Liver (tissue), 9 donors: ENCODE results near the gene PTMS. TPM values are rescaled to one million over a fixed set of nuclear protein-coding genes. Genes with fewer than 3 reads are reported as not detected.

Experiments
- DNase-seq: peaks from one replicate; pipeline ENCODE4 v3.0.0-alpha.2; 2017; ENCODE audit warnings: low spot score
- H3K27ac ChIP-seq, 2 donors: one replicate each; pipeline ENCODE4 v1.7.0; 2013; ENCODE audit warnings: inconsistent platforms in 2 of 2, low read length in 2 of 2, control low read depth in 1 of 2, low read depth in 1 of 2, mild to moderate bottlenecking in 1 of 2
- H3K27me3 ChIP-seq, 4 donors: one replicate each; pipeline versions ENCODE4 v1.6.1 to v1.7.0; 2013; ENCODE audit warnings: low read length in 3 of 4, inconsistent platforms in 1 of 4, mild to moderate bottlenecking in 1 of 4, moderate library complexity in 1 of 4; ENCODE audit not compliant: control insufficient read depth in 4 of 4, insufficient read depth in 4 of 4
- H3K36me3 ChIP-seq, 4 donors: one replicate each; pipeline versions ENCODE4 v1.6.1 to v1.7.0; 2013; ENCODE audit warnings: low read length in 3 of 4, mild to moderate bottlenecking in 3 of 4, low read depth in 1 of 4, moderate library complexity in 1 of 4; ENCODE audit not compliant: control insufficient read depth in 4 of 4, insufficient read depth in 3 of 4
- H3K4me1 ChIP-seq, 4 donors: one replicate each; pipeline versions ENCODE4 v1.6.1 to v1.7.0; 2013; ENCODE audit warnings: low read length in 3 of 4, mild to moderate bottlenecking in 3 of 4, moderate library complexity in 1 of 4; ENCODE audit not compliant: control insufficient read depth in 4 of 4, insufficient read depth in 4 of 4
- H3K4me3 ChIP-seq, 3 donors: one replicate each; pipeline versions ENCODE4 v1.6.1 to v1.7.0; 2013; ENCODE audit warnings: low read length in 3 of 3, control low read depth in 1 of 3, low read depth in 1 of 3, mild to moderate bottlenecking in 1 of 3
- H3K9ac ChIP-seq, 2 donors: one replicate each; pipeline ENCODE4 v1.7.0; 2013; ENCODE audit warnings: low read length in 2 of 2, mild to moderate bottlenecking in 2 of 2, moderate library complexity in 2 of 2, control low read depth in 1 of 2, low read depth in 1 of 2
- H3K9me3 ChIP-seq, 4 donors: one replicate each; pipeline versions ENCODE4 v1.6.1 to v1.7.0; 2013; ENCODE audit warnings: low read length in 3 of 4; ENCODE audit not compliant: control insufficient read depth in 4 of 4
- CTCF ChIP-seq: fragments of 150-350 bp; IDR thresholded peaks from 2 replicates; pipeline ENCODE4 v1.5.1; 2017; ENCODE audit warnings: improper control_type of control experiment, low read depth, low read length; ENCODE audit not compliant: missing input control
- EGR1 ChIP-seq, 2 donors: IDR thresholded peaks; 2 replicates each; pipeline ENCODE4 v1.6.1; 2016 to 2018; ENCODE audit warnings: antibody characterized with exemption in 2 of 2, low read depth in 2 of 2
- FOXA1 ChIP-seq: IDR thresholded peaks from 2 replicates; pipeline ENCODE4 v1.6.1; 2016; ENCODE audit warnings: antibody characterized with exemption
- FOXA2 ChIP-seq: IDR thresholded peaks from 2 replicates; pipeline ENCODE4 v1.6.1; 2016; ENCODE audit warnings: antibody characterized with exemption
- GABPA ChIP-seq, 2 donors: IDR thresholded peaks in 1 of 2; conservative IDR thresholded peaks in 1 of 2; 2 replicates each; pipeline ENCODE4 v1.6.1; 2016; ENCODE audit warnings: antibody characterized with exemption in 2 of 2, mild to moderate bottlenecking in 1 of 2, moderate library complexity in 1 of 2
- HNF4A ChIP-seq, 2 donors: conservative IDR thresholded peaks; 2 replicates each; pipeline ENCODE4 v1.6.1; 2016; ENCODE audit warnings: antibody characterized with exemption in 2 of 2, mild to moderate bottlenecking in 2 of 2
- HNF4G ChIP-seq: IDR thresholded peaks from 2 replicates; pipeline ENCODE4 v1.6.1; 2016; ENCODE audit warnings: antibody characterized with exemption
- JUND ChIP-seq, 2 donors: IDR thresholded peaks; 2 replicates each; pipeline ENCODE4 v1.6.1; 2016; ENCODE audit warnings: antibody characterized with exemption in 2 of 2
- MAX ChIP-seq: IDR thresholded peaks from 2 replicates; pipeline ENCODE4 v1.6.1; 2016; ENCODE audit warnings: antibody characterized with exemption
- NR2F2 ChIP-seq: IDR thresholded peaks from 2 replicates; pipeline ENCODE4 v1.6.1; 2016; ENCODE audit warnings: antibody characterized with exemption
- RAD21 ChIP-seq, 2 donors: IDR thresholded peaks; 2 replicates each; pipeline ENCODE4 v1.6.1; 2016; ENCODE audit warnings: antibody characterized with exemption in 2 of 2, mild to moderate bottlenecking in 2 of 2
- REST ChIP-seq: IDR thresholded peaks from 2 replicates; pipeline ENCODE4 v1.6.1; 2016; ENCODE audit warnings: antibody characterized with exemption, mild to moderate bottlenecking
- RXRA ChIP-seq, 2 donors: IDR thresholded peaks; 2 replicates each; pipeline ENCODE4 v1.6.1; 2017 to 2018; ENCODE audit warnings: antibody characterized with exemption in 2 of 2, mild to moderate bottlenecking in 1 of 2
- SP1 ChIP-seq: IDR thresholded peaks from 2 replicates; pipeline ENCODE4 v1.6.1; 2018; ENCODE audit warnings: antibody characterized with exemption, mild to moderate bottlenecking
- TAF1 ChIP-seq: conservative IDR thresholded peaks from 2 replicates; pipeline ENCODE4 v1.6.1; 2016; ENCODE audit warnings: antibody characterized with exemption, mild to moderate bottlenecking
- YY1 ChIP-seq: IDR thresholded peaks from 2 replicates; pipeline ENCODE4 v1.6.1; 2016; ENCODE audit warnings: antibody characterized with exemption, mild to moderate bottlenecking
- ZBTB33 ChIP-seq: IDR thresholded peaks from 2 replicates; pipeline ENCODE4 v1.6.1; 2016; ENCODE audit warnings: antibody characterized with exemption
- WGBS: extraction: QIAGEN DNeasy Blood & Tissue Kit; methylation state at CpG from one replicate; pipeline ENCODE4 v1.1.7; 2013; 5-methylcytosine and 5-hydroxymethylcytosine counted together
- polyA plus RNA-seq, 2 donors: library from polyadenylated mRNA; stranded (reverse) in 1 of 2; unstranded in 1 of 2; fragments of 200-250 nt in 1 of 2; fragments of >200 nt in 1 of 2; fragmentation: Nextera tagmentation in 1 of 2; extraction: Ambion mirVana in 1 of 2; gene quantifications; one replicate each; pipeline versions ENCODE4 v1.2.1 to v1.2.3, GENCODE V29; 2013 to 2015
- total RNA-seq, 2 donors: library from RNA; depleted of rRNA; stranded (reverse); fragments of >200 nt; gene quantifications; one replicate each; pipeline ENCODE4 v1.2.3, GENCODE V29; 2014
- TF ChIP-seq, protein P1 (sequence below): IDR thresholded peaks from 2 replicates; pipeline ENCODE4 v1.6.1; 2016; ENCODE audit warnings: antibody characterized with exemption
- donor health status: healthy.
- donor health status: healthy.
- donor health status: healthy.
- donor health status: healthy.
- donor health status: healthy.

PTMS gene
- total and polyA plus RNA-seq, 4 donors = 26.3 to 261 (median 104) TPM

DNA sequence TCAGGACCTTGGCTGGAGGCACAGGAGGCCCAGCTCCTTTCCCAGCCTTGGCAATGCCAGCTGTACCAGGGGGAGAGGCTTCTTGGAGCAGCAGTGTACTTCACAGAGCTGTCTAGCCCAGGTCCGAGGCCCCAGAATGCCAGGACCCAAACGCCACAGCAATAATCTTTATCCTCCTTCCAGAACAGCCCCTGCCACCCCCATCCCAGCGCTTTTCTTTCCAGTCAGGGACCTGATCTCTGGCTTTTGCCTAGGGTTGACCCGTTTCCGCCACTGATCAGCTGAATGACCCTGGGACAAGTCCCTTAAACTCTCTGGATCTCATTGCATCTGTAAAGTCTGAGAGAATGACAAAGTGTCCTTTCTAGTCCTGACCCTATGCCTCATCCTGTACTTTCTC, 11.2 kb downstream of the PTMS start:
- H3K27me3 ChIP-seq = no peaks in the 10 kb centered on the region
- no peaks in the 10 kb centered on the region for H3K9me3 ChIP-seq
- 60% methylated on average over 5 of the region's 5 CpGs for WGBS
- H3K4me1 ChIP-seq = peaks cover 10 to 75% (median 63%) of the 10 kb centered on the region in 4 donors
- no peak for DNase-seq
- peaks cover 0 to 3% (median 0%) of the 10 kb centered on the region in 4 donors for H3K36me3 ChIP-seq
- H3K27ac ChIP-seq = peak overlapping the region; percentile 50 to 90
- TF ChIP-seq RXRA (IDR thresholded peaks at IDR 0.05) (peak in 1 of 2 donors; percentile 28), HNF4A (conservative IDR thresholded peaks at IDR 0.05) (peak in 1 of 2 donors; percentile 29), MAX (no peak), JUND (IDR thresholded peaks at IDR 0.05) (no peak)
- no peak overlapping the region for H3K9ac ChIP-seq
- H3K4me3 ChIP-seq = no peak overlapping the region

GRCh38 chr12:6778217-6778573, 12.0 kb downstream of the PTMS start:
- 30% methylated on average over 14 of the region's 14 CpGs for WGBS
- Histone ChIP-seq H3K4me1 (peaks cover 10 to 72% (median 62%) of the 10 kb centered on the region in 4 donors), H3K4me3 (peak overlapping the region in 1 of 3 donors; percentile 26), H3K36me3 (peaks cover 0 to 3% (median 0%) of the 10 kb centered on the region in 4 donors), H3K27me3 (no peaks in the 10 kb centered on the region), H3K9me3 (no peaks in the 10 kb centered on the region), H3K9ac (peak overlapping the region in 1 of 2 donors; percentile 40), H3K27ac (peak overlapping the region; percentile 50 to 90)
- no peak for DNase-seq
- no peak for TF ChIP-seq RXRA (IDR thresholded peaks at IDR 0.05)
- TF ChIP-seq, protein P1, sequence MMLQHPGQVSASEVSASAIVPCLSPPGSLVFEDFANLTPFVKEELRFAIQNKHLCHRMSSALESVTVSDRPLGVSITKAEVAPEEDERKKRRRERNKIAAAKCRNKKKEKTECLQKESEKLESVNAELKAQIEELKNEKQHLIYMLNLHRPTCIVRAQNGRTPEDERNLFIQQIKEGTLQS = no peak

GRCh38 chr12:6778574-6779550, 12.7 kb downstream of the PTMS start:
- peak overlapping the region; percentile 50 to 90 for H3K27ac ChIP-seq
- WGBS = 4% methylated on average over 35 of the region's 35 CpGs
- H3K27me3 ChIP-seq = no peaks in the 10 kb centered on the region
- peak; percentile 92 for DNase-seq
- peak overlapping the region in 1 of 3 donors; percentile 26 for H3K4me3 ChIP-seq
- peak overlapping the region; percentile 6 to 40 for H3K9ac ChIP-seq
- peaks cover 10 to 70% (median 61%) of the 10 kb centered on the region in 4 donors for H3K4me1 ChIP-seq
- peaks cover 0 to 3% (median 0%) of the 10 kb centered on the region in 4 donors for H3K36me3 ChIP-seq
- no peaks in the 10 kb centered on the region for H3K9me3 ChIP-seq
- TF ChIP-seq MAX (peak; percentile 66), JUND (IDR thresholded peaks at IDR 0.05) (no peak), NR2F2 (peak; percentile 47), TAF1 (no peak), CTCF (peak; percentile 97), RAD21 (IDR thresholded peaks at IDR 0.05) (peak; percentile 99 to 100), REST (peak; percentile 57), RXRA (IDR thresholded peaks at IDR 0.05) (peak; percentile 74 to 78), ZBTB33 (no peak), HNF4A (conservative IDR thresholded peaks at IDR 0.05) (peak; percentile 65 to 76), FOXA1 (peak; percentile 42), GABPA (IDR thresholded peaks at IDR 0.05 in 1 of 2, conservative IDR thresholded peaks at IDR 0.05 in 1 of 2) (peak in 1 of 2 donors; percentile 53), HNF4G (no peak), EGR1 (IDR thresholded peaks at IDR 0.05; ENCODE audit: low read depth in 2 of 2) (no peak), SP1 (peak; percentile 64), FOXA2 (no peak), YY1 (peak; percentile 68)
